ENCODE results near the gene KDM3A.

The KDM3A gene

DNA sequence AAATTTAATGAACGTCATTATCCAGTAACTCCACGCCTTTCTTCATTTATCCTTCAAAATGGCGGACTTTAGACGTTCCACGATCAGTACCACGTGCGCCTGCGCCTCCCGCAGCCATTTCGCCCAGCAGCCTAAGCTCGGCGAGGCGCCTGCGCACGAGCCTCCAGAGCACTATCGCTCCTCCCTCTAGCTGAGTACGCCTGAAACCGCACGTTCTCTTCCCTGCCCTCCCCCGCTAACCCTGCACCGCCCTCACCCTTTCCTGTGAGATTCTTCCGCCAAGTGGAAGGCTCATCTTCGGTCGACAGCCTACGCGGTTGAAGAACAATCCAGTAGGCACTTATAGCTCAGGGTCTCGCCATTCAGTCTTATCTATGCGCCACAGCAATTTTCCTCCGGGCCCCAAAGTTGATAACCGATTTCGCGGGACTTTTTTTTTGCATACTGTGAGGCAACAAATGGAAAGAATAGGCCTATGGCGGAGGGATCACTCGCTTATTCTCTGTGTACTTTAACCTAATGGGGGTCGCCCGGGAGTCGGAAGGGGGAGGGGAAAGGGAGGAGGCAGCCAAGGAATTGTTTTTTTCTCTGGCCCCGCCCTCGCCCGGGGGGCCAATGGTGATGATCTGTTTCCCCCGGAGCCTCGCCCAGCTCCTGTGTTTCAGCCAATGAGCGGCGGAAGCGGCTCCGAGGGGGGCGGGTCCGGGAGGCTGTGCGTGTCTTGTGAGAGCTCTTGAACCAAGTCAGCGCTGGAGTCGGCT, at the start of gene KDM3A:
KDM3A (plus strand) TSS at position 741 of the 761 bp plus-strand sequence. CDS start 677 bp downstream, outside the sequence.
- peak; percentile 99 for DNase-seq

GRCh38 chr2:86392873-86393518, 48.2 kb upstream of the KDM3A start:
- DNase-seq, result no peak

GRCh38 chr2:86393521-86394491, 47.4 kb upstream of the KDM3A start:
- no peak for DNase-seq

DNA sequence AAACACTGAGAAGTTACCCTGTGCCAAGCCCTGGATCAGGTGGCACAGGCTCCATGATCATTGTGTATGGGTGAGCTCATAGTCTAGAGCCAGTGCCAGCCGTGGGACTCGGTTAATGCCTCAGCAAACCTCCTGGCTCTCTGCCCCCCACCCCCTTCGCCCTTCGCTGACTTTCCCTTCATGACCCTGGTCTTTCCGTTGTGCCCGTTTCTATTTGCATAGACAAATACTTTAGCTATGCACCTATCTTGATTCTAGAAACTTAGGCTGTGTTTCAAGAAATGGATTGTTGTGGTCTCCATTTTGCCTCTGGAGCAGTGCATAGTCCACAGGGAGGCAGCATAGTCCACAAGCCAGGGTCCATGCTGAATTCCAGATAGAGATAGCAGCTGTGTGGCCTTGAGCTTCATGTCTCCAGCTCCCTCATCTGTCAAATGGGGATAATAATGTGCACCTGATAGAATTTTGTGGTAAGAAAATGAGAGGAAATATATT, 44.8 kb upstream of the KDM3A start:
- DNase-seq, result peak; percentile 72 to 76

DNA sequence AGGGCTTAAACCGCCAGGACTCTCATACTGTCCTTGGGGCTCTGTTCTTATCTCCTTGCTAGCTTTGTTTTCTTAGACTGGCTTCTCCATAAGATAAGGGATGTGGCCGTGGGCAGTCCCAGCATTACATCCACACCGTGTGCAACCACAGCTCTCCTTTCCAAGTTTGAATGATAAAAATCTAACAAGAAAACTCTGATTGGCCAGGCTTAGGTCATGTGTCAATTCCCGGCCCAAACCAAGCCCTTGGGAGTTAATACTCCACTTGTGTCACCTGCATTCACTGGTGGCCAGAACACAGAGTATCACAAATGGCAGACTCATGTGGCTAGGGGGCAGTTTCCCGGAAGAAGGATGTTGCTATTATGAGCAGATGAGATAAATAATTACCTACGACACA, 43.2 kb upstream of the KDM3A start:
- no peak for DNase-seq

GRCh38 chr2:86398500-86399474, 42.4 kb upstream of the KDM3A start:
- DNase-seq, result no peak

DNA sequence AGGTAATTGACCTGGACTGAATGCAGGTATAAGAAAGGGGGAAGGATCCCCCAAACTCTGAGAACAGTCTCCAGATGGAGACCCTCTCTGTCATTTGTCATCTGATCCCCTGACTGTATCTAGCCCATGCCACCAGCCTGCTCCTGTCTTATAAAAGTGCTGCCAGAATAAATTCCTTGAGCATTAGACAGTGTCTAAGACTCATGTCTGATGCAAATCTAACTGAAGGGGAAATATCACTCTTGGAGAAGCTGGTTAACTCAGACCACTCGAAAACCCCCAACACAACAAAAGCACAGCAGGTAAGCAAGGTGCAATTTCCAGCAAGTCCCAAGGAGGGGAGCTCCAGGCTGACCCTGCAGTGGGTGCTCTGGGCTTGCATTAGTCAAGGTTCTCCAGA, 40.9 kb upstream of the KDM3A start:
- no peak for DNase-seq

DNA sequence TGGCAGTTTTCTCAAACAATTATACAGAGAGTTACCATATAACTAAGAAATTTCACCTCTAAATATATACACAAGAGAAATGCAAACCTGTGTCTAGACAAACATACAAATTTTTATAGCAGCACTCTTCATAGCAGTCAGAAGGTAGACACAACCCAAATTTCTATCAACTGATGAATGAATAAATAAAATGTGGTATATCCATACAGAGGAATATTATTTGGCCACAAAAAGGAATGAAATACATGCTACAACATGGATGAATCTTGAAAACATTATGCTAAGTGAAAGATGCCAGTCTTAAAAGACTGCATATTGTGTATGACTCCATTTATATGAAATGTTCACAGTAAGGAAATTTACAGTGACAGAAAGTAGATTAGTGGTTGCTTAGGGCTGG, 30.6 kb upstream of the KDM3A start:
- DNase-seq, result no peak

DNA sequence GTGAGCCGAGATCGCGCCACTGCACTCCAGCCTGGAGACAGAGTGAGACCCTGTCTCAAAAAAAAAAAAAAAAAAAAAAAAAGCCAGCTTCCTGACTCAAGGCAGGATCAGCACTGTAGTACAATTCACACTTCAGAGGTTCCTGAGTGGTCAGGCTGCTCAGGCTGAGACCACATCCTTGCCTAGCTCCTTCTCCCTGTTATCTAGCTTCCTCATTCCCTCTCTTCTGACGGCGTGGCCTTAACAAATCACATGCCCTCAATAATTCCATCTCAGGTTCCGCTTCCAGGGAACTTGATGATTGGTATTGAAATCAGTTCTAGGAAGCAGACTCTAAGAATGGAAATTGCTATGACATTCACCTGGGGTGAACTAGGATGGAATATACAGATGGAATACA, 29.8 kb upstream of the KDM3A start:
- peak; percentile 51 to 59 for DNase-seq

GRCh38 chr2:86412007-86412406, 29.2 kb upstream of the KDM3A start:
- DNase-seq, result no peak

- DNase-seq, result no peak
Observed at GRCh38 chr2:86413296-86414094, 27.7 kb upstream of the KDM3A start.

DNA sequence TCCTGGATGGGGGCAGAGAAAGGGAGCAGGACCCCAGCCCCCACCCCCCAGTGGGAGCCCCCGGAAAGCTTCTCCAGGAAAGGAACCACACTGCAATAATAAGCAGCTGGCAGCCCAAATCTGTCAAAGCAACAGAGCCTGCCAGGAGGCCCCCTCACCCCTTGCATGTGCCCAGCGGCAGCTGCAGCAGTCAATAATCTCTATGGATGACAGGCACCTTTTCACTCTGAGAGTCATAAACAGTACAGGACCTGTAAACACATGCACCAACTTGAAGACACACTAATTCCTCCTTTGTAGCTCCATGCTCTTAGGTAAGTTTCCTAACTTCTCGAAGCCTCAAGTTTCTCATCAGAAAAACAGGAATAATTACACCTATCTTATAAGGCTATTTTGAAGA, 26.2 kb upstream of the KDM3A start:
- peak in 1 of 2 experiments; percentile 23 for DNase-seq

DNA sequence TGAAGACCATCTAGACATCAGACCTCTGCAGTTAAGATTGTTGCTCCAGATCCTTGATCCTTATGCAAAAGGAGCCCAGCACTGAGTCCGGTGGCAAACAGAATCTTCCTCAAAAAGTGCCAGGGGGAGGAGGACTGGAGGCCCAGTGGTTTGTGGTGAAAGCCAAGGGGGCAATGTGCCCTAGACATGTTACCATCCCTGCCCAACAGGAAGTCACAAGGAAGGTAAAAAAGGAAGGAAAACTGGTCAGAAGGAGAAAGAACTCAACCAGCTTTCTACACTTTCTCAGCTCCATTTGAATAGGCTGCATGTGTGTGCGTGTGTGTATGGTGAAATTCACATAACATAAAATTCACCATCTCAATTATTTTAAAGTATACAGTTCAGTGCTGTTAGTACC, 25.0 kb upstream of the KDM3A start:
- DNase-seq, result peak; percentile 55 to 65

GRCh38 chr2:86417961-86418360, 23.2 kb upstream of the KDM3A start:
- DNase-seq, result no peak

DNA sequence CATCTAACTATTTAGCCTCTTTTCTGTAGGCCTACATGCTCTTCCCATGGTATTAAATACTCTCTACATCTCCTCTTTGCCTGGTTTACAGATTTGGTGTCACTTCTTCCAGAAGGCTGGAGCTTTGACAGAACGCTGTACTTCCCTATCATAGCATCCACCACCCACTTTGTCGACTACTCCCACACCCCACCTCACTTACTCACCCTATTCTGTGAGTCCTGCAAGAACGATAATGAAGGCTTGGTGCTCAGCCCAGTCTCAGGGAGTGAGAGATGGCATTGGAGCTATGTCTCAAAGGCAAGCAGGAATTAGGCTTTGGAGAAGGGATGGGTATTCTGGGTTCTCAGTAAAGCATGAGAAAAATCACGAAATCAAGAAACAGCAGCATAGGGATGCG, 20.3 kb upstream of the KDM3A start:
- no peak for DNase-seq

DNA sequence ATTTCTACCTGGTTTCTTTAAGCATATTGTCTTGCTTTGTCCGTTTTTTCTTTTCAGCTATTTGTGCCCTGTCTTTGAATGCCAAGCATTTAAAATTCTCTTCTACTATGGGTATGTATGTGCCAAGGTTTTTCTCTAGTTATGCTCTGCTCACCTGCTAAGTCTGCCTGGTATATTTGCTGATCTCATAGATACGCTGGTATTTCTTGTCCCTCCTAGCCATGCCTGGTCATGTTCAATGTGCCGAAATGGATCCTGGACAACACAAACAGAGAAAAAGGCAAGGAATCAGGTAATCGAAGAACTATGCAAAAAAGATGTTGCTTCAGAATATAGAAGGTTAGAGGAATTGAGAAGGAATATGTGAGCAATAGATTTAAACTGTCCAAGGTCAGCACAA, 14.9 kb upstream of the KDM3A start:
- no peak for DNase-seq

DNA sequence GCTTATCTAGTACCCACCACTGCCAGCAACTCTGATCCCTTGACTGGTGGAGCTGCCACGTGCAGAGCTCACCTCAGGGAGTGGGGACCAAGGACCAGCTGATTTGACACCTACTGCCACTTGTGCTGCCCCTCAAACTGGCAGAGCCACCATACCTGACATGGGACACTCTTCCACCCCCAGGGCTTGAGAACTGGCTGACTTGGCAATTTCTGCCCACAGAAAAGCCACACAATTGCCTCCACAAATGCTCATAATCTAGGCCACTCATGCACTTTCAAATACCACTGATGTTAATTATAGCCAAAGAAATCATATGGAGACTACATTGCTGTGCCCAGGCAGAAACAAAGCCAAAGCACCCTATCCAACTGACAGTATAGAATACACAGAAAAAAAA, 11.8 kb upstream of the KDM3A start:
- DNase-seq, result no peak

GRCh38 chr2:86430368-86430767, 10.8 kb upstream of the KDM3A start:
- DNase-seq, result no peak

- peak; percentile 29 to 45 for DNase-seq
Observed at GRCh38 chr2:86433137-86433536, 8.0 kb upstream of the KDM3A start.

- no peak for DNase-seq
Observed at GRCh38 chr2:86434290-86434689, 6.9 kb upstream of the KDM3A start.

GRCh38 chr2:86435531-86435930, 5.6 kb upstream of the KDM3A start:
- DNase-seq, result no peak

Measured in Kasumi-1 (cell line).